Stimulated activated CD4-positive, alpha-beta T cell treated with anti-CD3 and anti-CD28 coated beads, Interleukin-12 subunit alpha, Interleukin-12 subunit beta, amount 100 ng/mL, for 48 hours (primary cell): Measurements from ENCODE around the gene LRRC61.

ENCODE experiments used
- DNase-seq, 3 donors: peaks; one replicate each; pipeline ENCODE4 v3.0.0-alpha.2; 2020; ENCODE audit warnings: low read depth in 2 of 3, low spot score in 1 of 3

The LRRC61 gene

DNA sequence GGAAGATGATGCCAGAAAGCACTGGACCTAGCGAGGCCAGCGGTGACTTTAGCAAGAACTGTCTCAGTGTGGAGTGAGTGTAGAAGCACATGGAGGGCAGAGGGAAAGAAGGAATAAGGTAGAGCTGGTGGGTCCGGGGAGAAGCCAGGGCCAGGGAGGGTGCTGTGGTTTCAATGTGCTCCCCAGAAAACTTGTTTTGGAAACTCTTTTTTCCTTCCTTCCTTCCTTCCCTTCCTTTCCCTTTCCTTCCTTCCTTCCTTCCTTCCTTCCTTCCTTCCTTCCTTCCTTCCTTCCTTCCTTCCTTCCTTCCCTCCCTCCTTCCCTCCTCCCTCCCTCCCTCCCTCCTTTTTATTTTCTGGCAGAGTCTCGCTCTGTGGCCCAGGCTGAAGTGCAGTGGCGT, 23.8 kb downstream of the LRRC61 start:
- no peak for DNase-seq

DNA sequence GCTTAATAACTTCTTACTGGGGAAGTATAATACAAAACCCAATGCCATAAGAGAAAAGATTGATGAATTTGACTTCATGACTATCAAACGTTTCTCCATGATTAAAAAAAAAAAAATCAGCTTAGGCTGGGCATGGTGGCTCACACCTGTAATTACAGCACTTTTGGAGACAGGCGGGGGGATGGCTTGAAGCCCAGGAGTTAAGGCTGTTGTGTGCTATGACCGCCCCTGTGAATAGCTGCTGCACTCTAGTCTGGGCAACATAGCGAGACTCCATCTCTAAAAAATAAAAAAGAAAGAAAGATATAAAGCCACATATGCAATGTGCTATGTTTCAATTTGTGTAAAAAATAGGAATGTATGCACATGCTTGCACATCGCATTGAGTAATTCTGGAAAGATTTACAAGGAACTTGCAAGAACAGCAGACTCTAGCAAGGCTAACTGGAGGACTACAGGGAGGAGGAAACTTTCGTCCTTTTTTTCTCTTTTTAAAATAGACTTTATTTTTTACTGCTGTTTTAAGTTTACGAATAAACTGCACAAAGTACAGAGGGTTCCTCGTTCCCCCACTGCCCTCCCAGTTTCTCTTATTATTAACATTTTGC, 28.5 kb downstream of the LRRC61 start:
- no peak for DNase-seq

DNA sequence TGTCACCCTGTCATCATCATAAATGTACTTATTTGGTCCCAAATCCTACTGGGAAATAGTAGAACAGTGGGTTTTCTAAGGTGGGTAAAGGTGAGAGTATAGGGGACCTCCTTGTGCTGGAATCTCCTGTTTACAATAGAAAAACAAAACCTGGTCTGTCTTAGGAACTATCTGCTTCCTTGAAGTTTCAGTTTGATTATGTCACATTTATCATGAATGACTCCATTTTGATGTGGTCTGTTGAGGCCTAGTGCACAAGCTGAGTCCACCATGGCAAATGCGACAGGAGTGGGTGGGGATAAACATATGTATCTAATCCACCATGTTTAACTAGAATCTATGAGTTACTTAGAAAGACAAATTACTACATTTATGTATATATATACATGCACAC, 32.5 kb downstream of the LRRC61 start:
- DNase-seq: no peak

DNA sequence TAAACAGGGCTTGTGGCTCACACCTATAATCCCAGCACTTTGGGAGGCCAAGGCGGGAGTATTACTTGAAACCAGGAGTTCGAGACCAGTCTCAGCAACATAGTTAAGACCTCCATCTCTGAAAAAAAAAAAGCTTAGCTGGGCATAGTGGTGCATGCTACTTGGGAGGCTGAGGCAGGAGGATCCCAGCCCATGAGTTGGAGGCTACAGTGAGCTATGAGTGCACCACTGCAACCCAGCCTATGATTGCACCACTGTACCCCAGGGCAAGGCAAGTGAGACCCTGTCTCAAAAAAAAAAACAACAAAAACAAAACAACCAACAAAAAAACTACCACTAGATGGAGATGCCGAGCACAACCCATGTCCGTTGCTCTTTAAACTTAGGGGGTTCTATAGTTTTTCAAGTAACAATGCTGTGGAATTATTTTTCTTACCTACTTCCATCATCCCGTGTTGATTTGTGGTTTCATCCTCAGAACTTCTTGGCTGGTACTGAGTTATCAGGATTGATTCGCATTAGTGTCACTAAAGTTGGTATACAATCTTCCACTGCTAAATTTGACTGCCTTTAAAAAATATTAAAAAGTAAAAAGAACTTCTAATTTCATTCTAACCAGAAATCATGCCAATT, 33.2 kb downstream of the LRRC61 start:
- DNase-seq: peak in 1 of 3 donors; percentile 15

DNA sequence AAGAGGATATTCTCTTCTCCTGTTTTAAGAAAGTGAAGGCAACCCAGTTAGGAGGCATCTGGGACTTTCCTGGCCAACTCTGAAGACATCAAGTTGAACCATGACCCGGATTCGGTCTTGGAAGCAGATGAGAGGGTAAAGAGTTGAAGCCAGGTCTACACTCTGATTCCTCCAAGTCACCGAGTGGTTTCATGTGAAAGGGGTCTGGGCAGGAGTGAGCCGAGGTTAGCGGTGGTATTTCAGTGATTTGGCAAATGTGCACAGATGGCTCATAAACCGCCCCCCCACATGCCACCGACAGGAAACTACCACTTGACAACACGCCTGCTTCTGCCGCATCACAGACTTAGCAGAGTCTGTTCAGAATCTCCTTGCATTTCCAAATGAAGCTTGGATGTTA, 34.1 kb downstream of the LRRC61 start:
- DNase-seq: peak in 2 of 3 donors; percentile 42 to 53

DNA sequence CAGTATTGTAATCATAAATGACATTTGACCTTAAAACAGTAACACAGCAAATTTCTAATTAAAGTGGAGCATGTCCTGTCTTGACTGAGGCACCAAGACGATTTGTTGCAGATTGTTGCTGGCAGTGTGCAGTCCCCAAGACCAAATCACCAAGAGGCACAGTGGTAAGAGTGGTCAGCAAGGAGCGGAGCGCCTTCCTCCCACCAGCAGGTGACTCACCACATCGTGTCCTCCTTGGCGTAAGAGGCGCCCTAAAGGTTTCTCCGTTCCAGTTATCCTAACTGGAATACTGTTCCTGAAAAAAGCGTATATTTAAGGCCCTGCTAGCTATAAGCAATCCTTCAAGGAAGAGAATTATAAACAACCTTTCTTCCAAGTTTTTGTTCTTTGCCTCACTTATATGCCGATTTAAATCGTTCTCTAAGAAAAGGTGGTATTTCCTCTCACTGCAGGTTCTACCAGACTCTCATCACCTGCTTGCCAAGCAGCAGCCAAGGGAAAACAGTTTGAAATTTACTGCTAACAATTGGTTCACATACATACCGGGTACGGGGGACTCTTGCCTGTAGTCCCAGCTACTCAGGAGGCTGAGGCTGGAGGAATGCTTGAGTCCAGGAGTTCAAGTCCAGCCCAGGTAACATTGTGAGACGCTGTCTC, 34.7 kb downstream of the LRRC61 start:
- no peak for DNase-seq

DNA sequence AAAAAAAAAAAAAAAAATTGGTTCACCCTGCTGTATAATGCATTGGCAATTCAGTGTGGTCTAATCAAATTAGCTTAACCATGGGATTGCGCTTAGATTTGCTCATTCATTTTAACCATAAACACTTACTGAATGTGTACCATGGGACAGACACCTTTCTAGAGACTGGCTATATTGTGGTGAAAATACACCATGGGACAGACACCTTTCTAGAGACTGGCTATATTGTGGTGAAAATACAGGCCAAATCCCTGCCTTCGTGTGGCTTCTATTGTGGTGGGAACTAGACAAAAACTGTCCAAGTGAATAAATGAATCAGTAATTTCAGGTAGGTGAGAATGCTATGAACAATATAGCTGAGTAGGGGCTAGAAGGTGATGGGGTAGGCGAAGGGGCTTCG, 35.3 kb downstream of the LRRC61 start:
- DNase-seq: no peak

DNA sequence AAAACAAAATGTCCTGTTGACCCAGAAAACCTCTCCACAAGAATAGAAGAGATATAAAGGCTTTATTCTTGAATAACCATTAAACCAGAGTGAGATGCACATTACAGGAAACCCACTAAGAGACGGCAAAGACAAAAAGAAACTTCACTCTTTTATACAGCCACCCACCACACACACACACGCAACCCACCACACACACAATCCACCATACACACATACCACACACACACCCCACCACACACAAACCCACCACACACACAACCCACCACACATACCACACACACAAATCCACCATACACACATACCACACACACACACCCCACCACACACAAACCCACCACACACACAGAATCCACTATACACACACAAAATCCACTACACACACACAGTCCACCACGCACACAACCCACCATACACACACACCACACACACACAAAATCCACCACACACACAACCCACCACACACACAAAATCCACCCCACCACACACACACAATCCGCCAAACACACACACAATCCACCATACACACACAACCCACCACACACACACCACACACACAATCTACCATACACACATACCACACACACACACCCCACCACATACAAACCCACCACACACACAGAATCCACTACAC, 36.0 kb downstream of the LRRC61 start:
- DNase-seq: no peak

DNA sequence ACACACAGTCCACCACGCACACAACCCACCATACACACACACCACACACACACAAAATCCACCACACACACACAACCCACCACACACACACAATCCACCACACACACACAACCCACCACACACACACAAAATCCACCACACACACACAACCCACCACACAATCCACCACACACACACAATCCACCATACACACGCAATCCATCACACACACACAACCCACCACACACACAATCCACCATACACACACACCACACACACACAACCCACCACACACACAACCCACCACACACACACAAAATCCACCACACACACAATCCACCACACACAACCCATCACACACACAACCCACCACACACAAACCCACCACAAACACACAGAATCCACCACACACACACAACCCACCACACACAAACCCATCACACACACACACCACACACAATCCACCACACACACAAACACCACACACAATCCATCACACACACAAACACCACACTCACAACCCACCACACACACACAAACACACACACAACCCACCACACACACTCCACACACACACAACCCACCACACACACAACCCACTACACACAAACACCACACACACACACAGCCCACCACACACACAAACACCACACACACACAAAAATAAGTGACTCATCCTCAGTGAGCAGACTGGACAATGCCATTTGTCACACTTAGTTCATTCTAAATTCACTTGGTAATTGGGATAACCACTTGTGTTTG, 36.6 kb downstream of the LRRC61 start:
- no peak for DNase-seq

DNA sequence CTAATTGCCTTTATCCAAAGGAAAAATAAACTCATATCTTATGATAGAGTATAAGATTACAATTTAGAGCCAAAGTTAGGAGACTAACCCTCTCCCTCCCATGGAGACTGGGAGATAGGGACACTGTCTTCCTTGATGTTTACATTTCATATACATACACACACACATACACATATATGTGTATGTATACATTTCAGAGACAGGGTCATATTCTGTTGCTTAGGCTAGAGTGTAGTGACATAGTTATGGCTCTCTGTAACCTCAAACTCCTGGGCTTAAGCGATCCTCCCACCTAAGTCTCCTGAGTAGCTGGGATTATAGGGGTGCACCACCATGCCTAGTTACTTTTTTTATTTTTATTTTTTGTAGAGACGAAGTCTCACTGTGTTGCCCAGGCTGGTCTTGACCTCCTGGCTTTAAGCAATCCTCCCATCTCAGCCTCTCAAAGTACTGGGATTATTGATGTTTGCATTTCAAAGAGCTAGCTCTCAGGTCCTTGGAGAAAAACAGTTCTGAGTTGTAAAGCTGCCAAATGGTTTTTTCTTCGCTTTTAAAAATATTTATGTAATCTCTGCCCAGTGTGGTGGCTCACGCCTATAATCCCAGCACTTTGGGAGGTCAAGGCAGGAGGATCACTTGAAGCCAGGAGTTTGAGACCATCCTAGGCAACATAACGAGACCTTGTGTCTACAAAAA, 37.4 kb downstream of the LRRC61 start:
- DNase-seq: no peak

DNA sequence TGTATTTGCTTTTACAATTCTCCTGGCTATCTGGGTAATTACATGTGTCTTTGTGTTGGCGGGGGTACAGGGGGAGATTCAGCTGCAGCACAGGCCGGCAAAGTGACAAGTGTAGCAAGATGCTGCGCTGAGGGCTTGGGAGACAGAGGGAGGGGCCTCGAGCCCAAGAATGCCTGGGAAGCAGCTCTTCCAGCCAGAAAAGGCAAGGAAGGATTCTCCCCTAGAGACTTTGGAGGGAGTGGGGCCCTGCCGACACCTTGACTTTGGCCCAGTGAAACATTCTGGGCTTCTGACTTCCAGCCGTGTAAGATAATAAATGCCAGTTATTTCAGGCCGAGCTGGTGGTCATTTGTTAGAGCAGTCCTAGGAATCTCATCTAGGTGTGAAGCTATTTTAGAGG, 38.2 kb downstream of the LRRC61 start:
- DNase-seq: no peak

DNA sequence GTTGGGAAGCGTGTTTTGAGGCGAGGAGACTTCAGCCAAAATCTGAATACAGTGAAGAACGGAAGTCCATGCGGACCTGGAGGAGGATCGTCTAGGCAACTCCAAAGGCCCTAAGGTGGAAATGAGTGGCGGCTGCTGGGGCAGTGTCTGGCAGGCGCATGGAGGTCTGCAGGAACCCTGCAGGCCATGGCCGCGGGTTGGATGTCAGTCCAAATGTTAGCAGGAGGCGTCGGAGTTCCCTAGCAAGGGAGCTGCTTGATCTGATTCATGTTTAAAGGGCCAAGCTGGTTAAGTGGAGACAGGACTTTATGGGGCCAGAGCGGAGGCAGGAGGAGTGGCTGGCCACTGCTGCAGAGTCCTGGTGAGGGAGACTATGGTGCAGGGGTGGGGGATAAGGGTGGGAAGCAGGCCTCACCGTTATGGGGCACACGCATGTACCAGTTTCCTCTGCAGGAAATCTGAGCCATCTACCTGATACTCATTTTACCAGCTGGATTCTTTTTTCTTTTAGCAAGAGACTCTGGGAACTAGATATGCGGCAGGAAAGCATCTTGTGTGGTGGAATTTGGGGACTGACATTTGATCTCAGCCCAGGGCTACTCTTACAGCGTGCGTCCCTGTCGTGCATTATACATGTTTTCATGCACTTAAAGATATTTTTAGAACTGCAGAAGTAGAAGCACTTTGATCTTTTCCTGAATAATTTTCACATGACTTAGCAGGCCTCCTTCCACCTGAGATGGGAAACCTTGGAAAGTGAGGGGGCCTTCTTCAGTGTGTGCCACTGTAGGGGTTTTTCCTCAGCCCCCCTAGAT, 38.9 kb downstream of the LRRC61 start:
- DNase-seq: no peak

DNA sequence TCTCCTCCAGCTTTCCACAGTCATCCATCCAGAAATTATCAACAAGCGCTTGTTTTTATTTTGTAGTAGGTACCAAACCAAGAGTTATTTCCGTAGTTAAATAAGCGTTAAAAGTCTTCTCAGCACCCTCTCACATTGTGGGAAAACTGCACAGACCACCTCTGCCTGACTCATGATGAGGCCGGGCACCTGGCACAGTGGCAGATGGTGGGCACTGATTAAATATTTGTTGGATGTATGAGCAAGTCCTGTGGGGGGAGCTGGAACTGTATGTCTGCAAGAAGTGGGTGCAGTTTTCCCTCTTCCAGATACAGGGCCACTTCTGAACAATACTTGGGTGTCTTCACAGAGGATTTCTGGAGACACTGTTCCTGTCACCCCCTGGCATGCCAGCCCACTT, 40.2 kb downstream of the LRRC61 start:
- no peak for DNase-seq

DNA sequence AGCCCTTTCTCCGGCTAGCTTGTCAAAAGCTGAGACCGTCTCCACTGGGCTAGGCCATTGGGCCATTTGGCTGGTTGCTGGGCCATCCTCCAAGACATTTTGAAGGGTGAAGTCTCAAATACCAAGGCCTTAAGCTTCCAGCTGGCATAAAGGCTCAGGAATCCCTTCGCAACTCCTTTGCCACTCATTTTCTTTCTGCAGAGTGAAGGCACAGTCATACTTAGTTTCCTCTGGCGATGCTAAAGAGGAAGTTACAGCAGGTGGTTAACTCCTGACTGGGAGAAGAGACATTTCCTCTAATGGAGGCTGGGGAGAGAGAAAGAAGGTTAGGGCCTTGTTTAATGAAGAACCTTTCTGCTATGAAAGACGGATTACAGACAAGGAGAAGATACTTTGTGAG, 40.7 kb downstream of the LRRC61 start:
- no peak for DNase-seq

DNA sequence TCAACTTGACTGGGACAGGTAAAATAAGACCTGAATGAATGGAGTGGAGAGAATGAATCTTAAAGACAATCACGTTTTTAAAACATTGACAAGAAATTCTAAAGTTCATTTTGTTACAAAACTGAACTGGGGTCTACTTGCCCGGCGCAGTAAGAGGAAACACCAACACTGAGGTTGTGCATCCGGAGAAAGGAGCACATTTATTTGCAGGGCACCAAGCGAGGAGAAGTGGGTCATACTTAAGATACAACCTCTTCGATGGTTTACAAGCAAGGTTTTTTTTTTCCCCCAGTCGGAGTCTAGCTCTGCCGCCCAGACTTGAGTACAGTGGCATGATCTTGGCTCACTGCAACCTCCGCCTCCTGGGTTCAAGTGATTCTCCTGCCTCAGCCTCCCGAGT, 42.0 kb downstream of the LRRC61 start:
- DNase-seq: no peak

DNA sequence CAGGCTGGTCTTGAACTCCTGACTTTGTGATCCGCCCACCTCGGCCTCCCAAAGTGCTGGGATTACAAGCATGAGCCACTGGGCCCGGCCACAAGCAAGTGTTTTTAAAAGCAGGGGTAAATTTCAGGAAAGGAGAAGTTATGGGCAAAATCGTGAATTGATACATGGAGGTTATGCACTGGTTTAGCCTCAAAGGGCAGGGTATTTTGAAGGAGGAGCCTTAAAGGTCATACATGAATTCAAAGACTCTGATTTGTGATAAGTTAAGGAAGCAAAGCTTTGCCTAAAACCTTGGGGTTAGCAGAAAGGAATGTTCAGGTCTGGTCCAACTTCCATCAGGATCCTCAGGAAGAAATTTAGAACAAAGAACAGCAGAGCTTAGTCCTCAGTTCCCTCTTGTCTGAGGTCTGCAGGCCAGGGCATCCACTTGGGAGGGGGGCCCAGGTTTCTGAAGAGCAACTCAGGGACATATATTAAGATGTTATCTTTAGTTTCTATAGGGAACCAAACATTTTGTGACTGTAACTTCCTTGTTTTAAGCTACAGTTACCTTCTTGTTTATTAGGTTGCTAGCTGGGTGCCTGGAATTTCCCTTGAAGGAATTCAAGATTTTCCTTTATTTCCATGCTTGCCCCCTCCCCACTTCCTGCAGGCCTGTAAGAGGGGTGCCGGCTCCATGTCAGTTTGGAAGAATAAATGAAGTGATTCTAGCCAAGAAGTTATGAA, 42.7 kb downstream of the LRRC61 start:
- DNase-seq: no peak

DNA sequence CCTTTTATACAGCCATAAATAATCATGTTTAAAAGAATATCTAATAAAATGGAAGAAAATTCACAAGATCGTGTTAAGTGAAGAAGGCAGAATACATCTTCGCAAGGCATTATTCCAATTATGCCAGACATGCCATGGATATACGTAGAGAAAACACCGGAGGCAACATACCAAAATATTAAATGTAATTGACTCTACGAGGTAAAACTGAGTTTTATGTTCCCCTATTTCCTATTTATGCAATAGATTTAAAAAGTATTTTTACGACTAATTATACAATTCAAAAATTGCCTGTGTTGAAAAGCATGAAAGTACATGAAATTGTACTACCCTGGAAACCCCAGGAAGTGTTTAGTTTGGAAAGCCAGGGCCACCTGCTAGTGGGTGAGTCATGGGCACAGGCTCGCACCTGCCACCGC, 44.5 kb downstream of the LRRC61 start:
- no peak for DNase-seq

DNA sequence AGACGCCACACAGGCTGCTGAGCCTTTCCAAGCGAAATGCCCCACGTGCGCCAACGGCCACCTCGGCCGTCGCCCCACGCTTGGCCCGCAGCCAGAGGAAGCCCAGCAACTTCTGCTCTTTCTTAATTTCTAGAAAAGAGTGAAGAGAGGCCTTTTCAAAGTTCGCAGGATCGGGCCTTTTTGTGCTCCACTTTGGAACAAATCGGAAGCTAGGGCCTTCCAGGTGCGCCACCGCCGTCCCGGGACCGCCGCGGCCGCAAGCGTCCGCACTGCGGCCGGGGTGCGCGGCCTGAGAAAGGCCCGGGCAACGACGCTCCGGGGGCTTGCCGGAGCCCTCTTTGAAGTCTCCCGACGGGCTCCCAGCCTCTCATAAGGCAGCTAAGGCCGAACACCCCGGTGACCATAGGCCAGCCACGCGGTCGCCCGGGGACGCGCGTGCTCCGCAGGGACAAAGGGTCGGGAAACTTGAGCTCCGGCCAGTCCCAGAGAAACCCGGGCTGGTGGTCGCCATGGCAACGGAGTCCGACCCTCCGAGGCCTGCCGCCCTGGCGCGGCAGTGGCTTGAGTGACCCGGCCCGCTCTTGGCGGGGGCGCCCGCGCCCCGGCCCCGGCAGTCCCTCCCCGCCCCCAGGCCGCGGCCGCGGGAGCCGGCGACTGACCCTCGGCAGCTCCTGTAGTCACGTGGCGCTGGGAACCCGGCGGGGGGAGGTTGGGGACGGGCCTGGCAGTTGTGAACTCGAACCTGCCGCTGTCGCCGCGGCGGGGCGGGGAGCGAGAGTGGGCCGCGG, 45.1 kb downstream of the LRRC61 start, which contains the start of gene REPIN1:
Gene REPIN1 (plus strand): TSS at position 727 of the 788 bp plus-strand sequence. CDS start 890 bp downstream, outside the sequence.
- peak; percentile 65 to 76 (median 72) for DNase-seq
